ENCODE data around the gene PVALEF.

DNA sequence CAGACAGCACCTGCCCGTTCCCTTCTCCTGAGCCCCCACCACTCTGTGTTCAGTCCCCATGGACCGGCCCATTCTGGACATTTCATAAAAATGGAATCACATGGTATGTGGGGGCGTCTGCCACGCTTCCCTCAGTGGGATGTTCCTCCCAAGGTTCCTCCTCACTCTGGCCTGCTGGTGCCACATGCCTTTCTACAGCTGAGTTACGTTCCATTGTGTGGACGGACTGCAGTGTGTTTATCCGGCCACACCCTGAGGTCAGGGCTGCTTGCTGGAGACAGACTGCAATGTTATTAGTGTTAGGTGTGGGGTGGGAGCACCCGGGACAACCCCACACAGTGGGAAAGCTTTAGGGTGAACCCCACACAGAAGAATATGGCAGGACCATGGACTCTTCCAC lies 6.6 kb downstream of the PVALEF start:
- TF ChIP-seq POLR2A (IDR thresholded peaks at IDR 0.05; ENCODE audit: low read length) (no peak), GATA1 (IDR thresholded peaks at IDR 0.05; ENCODE audit: low read depth, low read length) (no peak)
